Lower leg skin (tissue), 4 donors: ENCODE measurements around the gene ZNF566. TPM values are rescaled to one million over a fixed set of nuclear protein-coding genes. Genes with fewer than 3 reads are reported as not detected.
A peak's percentile ranks its signal among the peaks of the same experiment; 100 is the strongest.

Source experiments
- DNase-seq, 2 donors: peaks; one replicate each; pipeline ENCODE4 v3.0.0-alpha.2; 2019; ENCODE audit warnings: low spot score in 2 of 2
- H3K4me3 ChIP-seq: fragments of 200-600 bp; sonication (generic); 2 replicates; pipeline ENCODE4 v1.5.1; 2017; ENCODE audit warnings: mild to moderate bottlenecking, low read depth; ENCODE audit not compliant: poor library complexity, severe bottlenecking
- POLR2A ChIP-seq, 2 donors: fragments of 450-650 bp; IDR thresholded peaks; one replicate each; pipeline ENCODE4 v1.6.1; 2016 to 2017; ENCODE audit warnings: antibody characterized with exemption in 2 of 2, mild to moderate bottlenecking in 1 of 2, moderate library complexity in 1 of 2
- WGBS, 2 donors: methylation state at CpG; one replicate each; pipeline ENCODE4 v1.1.5; 2018; 5-methylcytosine and 5-hydroxymethylcytosine counted together
- intact Hi-C: fragments of 100-400 bp; cut with DNase I; formaldehyde crosslinking; loops from one replicate; pipeline ENCODE4 v1.15.0; 2023; ENCODE audit warnings: low total_unique reads
- total RNA-seq, 4 donors: library from RNA; depleted of rRNA; stranded (reverse); fragments of >200 nt; gene quantifications; one replicate each; pipeline ENCODE4 v1.1.0, GENCODE V29; 2016
- TF ChIP-seq, protein P1 (sequence below), 3 donors: fragments of 450-650 bp; IDR thresholded peaks; one replicate each; pipeline ENCODE4 v1.5.1; 2016; ENCODE audit warnings: antibody characterized with exemption in 3 of 3, mild to moderate bottlenecking in 3 of 3, moderate library complexity in 2 of 3

ZNF566 gene
- total RNA-seq, 4 donors from 2014 or later, result 4.8 to 10.2 (median 5.7) TPM

DNA sequence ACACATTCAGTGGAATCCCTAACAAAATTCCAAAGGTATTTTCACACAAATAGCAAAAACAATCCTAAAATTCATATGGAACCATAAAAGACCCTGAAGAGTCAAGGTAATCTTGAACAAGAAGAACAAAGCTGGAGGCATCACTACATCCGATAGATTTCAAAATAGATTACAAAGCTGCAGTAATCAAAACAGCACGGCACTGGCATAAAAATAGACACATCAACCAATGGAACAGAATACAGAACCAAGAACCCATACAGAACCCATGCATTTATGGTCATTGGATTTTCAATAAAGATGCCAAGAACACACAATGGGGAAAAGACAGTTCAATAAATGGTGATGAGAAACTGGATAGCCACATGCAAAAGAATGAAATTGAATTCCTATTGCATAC is 32.5 kb downstream of the ZNF566 start:
- WGBS, 2 donors, result 93 to 98% methylated on average over 2 of the region's 2 CpGs
- intact Hi-C loops, result no loop called here
- TF ChIP-seq, protein P1, sequence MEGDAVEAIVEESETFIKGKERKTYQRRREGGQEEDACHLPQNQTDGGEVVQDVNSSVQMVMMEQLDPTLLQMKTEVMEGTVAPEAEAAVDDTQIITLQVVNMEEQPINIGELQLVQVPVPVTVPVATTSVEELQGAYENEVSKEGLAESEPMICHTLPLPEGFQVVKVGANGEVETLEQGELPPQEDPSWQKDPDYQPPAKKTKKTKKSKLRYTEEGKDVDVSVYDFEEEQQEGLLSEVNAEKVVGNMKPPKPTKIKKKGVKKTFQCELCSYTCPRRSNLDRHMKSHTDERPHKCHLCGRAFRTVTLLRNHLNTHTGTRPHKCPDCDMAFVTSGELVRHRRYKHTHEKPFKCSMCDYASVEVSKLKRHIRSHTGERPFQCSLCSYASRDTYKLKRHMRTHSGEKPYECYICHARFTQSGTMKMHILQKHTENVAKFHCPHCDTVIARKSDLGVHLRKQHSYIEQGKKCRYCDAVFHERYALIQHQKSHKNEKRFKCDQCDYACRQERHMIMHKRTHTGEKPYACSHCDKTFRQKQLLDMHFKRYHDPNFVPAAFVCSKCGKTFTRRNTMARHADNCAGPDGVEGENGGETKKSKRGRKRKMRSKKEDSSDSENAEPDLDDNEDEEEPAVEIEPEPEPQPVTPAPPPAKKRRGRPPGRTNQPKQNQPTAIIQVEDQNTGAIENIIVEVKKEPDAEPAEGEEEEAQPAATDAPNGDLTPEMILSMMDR (IDR thresholded peaks at IDR 0.05), result no peak
- no peak for TF ChIP-seq POLR2A (IDR thresholded peaks at IDR 0.05)
- DNase-seq, result no peak
- no peak overlapping the region for H3K4me3 ChIP-seq

DNA sequence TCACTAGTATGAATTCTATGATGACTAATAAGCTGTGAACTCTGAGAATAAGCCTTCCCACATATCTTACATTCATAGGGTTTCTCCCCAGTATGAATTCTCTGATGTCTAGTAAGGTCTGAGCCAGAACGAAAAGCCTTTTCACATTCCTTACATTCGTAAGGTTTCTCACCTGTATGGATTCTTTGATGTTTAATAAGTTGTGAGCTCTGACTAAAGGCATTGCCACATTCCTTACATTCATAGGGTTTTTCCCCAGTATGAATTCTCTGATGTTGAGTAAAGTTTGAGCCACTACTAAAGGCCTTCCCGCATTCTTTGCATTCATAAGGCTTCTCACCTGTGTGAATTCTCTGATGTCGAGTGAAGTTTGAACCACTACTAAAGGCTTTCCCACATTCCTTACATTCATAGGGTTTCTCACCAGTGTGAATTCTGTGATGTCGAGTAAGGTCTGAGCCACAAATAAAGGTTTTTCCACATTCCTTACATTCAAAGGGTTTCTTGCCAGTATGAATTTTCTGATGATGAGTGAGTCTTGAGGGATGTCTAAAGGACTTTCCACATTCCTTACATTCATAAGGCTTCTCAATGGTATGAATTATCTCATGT is 40.2 kb downstream of the ZNF566 start:
- no peak for TF ChIP-seq POLR2A (IDR thresholded peaks at IDR 0.05)
- TF ChIP-seq, protein P1 (IDR thresholded peaks at IDR 0.05), result no peak

DNA sequence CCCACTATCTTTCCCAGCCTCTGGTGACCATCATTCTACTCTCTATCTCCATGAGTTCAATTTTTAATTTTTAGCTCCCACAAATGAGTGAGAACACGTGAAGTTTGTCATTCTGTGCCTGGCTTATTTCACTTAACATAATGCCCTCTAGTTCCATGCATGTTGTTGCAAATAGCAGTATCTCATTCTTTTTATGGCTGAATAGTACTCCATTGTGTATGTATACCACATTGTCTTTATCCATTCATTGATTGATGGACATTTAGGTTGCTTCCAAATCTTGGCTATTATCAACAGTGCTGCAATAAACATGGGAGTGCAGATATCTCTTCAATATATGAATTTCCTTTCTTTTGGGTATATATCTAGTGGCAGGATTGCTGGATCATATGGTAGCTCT is 48.0 kb downstream of the ZNF566 start:
- no peak for DNase-seq
- H3K4me3 ChIP-seq, result no peak overlapping the region
- intact Hi-C loops, result no loop called here
- TF ChIP-seq, protein P1 (IDR thresholded peaks at IDR 0.05), result no peak
- TF ChIP-seq POLR2A (IDR thresholded peaks at IDR 0.05), result no peak
- 68 to 81% methylated on average over 1 of the region's 1 CpG for WGBS, 2 donors

More for the DNA sequence above, 40.2 kb downstream of the ZNF566 start:
- H3K4me3 ChIP-seq, result peak overlapping the region; percentile 9
- 97 to 98% methylated on average over 5 of the region's 5 CpGs for WGBS, 2 donors
- no peak for DNase-seq
- intact Hi-C loops, result no loop called here

DNA sequence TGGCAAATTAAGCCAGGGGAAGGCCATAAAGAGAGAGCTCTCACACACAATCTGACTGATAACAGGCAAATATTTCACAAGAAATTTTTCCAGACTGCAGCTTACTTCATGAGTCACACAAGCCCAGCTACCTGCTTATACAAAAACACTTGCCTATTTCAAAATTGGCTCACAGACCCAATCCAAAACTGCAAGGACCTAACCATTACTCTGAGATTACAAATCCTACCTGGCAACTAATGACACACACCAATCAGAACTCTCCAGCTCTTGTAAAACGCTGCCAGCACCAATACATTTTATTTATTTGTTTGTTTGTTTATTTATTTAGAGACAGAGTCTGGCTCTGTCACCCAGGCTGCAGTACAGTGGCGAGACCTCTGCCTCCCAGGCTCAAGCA is 52.8 kb downstream of the ZNF566 start:
- H3K4me3 ChIP-seq, result no peak overlapping the region
- TF ChIP-seq POLR2A (IDR thresholded peaks at IDR 0.05), result no peak
- TF ChIP-seq, protein P1 (IDR thresholded peaks at IDR 0.05), result no peak
- DNase-seq, result no peak
- intact Hi-C loops, result no loop called here
- 44 to 54% methylated on average over 2 of the region's 2 CpGs for WGBS, 2 donors

DNA sequence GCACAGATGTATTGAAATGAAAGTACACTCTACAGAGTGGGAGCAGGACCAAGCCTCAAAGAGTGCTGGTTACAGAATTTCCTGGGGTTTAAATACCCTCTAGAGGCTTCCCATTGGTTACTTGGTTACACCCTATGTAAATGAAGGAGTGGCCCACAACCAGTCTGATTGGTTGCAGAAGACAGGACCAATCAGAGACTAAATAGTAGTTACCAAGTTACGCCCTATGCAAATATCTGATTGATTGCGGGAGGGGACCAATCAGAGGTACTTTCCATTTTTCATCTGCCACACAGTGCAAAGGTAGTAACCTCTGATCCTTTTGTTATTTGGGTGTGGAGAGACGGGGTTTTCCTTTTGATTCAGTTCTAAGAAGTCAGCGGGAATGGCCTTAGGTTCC is 65.4 kb downstream of the ZNF566 start:
- intact Hi-C loops, result no loop called here
- TF ChIP-seq, protein P1 (IDR thresholded peaks at IDR 0.05), result no peak
- TF ChIP-seq POLR2A (IDR thresholded peaks at IDR 0.05), result no peak
- H3K4me3 ChIP-seq, result no peak overlapping the region
- 85 to 94% methylated on average over 4 of the region's 4 CpGs for WGBS, 2 donors
- DNase-seq, result no peak
